Right renal cortex interstitium (tissue), 3 donors: ENCODE results near the gene OPA1. TPM values are rescaled to one million over a fixed set of nuclear protein-coding genes. Genes with fewer than 3 reads are reported as not detected.

Experiments used
- DNase-seq, 3 donors: peaks; one replicate each; pipeline ENCODE4 v3.0.0-alpha.2; 2013; ENCODE audit warnings: low read depth in 3 of 3, low spot score in 2 of 3
- polyA plus RNA-seq, 3 donors: library from polyadenylated mRNA; unstranded; fragments of 120-200 nt; gene quantifications; one replicate each; pipeline ENCODE4 v1.2.1, GENCODE V29; 2013; ENCODE audit not compliant: insufficient read length in 3 of 3

The OPA1 gene
- polyA plus RNA-seq, 3 donors: 70.0 to 85.1 (median 77.5) TPM

- DNase-seq: no peak
These were observed 47.9 kb downstream of the OPA1 start for GRCh38 chr3:193640728-193641439.

DNA sequence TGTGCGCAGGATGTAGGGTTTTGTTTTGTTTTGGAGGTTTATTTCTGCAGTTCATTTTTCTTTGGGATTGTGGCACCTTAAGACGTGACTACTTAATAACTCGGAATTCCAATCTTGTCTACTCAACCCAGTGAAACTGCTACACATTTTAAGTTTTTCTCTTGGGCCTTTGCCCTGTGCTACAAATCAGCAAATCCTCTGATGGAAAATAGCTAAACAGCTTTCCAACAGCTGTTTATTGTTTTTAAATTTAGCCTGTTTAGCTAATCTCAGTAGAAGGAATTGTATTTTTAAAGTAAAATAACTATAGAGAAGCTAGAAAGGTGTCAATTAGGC is 48.4 kb downstream of the OPA1 start:
- no peak for DNase-seq

- no peak for DNase-seq
These were observed 52.8 kb downstream of the OPA1 start for GRCh38 chr3:193645806-193646205.

- DNase-seq: no peak
These were observed 55.6 kb downstream of the OPA1 start for GRCh38 chr3:193648542-193649076.

DNA sequence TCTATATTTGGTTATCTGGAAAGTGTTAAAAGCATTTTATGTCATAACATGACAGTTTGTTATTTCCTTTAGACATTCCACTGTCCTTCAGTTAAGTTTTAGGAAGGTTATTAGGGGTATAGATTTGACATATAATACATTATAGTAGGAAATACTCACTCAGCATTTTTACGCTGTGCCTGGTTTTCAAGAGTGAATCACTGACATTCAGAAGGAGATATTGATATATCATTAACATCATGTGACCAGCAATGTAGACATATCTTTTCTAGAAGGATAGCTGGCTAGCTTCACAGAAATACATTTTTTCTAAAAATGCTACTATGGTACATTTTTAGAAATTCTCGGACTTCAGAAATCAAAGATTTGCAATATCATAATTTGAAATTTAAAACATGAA is 57.6 kb downstream of the OPA1 start:
- DNase-seq: no peak

DNA sequence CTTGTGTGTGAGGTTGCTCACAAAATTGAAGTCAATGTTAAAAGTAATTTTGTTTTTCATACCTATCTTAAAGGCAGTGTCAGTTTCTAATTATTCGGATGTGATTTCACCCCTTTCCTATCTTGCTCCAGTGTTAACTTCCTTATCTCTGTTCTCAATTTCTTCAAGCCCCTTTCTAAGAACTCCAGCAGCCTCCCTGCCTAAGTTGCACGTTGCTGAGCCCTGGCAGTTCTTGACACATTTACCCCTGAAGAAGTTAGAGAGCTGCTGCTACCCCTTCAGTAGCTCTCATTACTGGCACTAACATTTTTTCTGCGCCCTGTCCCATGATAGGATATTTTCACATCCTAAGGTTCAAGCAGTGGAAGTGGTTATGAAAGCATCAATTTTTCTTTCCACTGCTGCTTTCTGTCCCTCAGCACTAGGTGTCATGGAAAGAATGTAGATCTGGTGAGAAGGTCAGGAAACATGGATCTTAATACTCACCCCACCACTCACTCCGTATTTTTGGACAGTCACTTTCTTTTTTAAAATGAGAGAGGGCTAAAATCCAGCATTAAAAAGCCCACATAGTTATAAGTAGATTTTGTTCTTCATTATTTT is 62.9 kb downstream of the OPA1 start:
- no peak for DNase-seq

DNA sequence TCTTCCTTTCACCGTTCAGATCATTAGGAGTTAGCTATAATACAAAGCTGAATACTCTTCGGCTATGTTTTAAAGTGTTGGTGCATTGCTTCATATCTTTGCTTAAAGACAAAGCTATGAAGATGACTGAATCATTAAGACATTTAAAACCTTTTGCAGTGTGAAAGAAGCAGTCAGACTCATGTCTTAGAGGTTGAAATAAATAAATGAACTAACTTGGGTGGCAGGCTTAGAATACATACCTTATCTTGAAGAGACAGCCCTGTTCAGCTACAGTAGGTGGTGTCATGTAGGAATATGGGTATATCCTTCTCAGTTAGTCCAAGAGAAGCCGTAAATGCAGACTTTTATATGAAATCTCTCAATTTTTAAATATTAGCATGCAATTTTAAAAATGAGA is 63.4 kb downstream of the OPA1 start:
- DNase-seq: no peak

GRCh38 chr3:193656878-193657282 is 63.9 kb downstream of the OPA1 start:
- no peak for DNase-seq

- no peak for DNase-seq
These were observed 67.2 kb downstream of the OPA1 start for GRCh38 chr3:193660171-193660570.

DNA sequence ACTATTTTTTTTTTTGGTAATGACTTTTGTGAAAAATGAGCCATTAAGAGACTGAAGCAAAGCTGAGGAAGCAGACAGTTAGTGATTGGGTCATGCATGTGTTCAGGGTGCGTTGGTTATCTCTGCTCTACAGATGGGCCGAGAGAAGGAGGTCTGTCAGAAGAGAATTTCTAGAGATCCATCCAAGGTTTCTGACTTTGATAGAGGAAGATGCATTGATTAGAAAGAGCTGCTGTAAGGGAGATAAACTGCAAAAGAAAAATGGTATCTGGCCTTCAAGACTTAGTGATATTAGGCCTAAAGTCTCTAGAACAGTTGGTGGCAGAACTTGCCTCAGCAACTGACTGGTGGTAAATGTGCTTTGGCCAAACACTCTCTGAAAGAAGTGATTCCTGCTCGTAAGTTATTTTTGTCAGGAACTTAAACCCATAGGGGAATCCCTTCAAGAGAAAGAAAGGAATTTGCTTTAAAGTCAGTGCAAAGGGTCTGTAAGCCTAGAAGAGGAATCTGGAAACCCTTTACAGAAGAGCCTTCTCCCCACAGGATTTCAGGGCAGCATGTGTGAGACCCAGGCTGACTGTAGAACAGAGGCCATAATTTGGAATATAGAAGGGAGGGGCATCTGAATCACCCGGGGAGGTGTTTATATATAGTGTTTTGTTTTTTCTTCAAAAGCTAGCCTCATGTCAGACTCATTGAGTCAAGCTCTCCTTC is 67.8 kb downstream of the OPA1 start:
- DNase-seq: no peak

DNA sequence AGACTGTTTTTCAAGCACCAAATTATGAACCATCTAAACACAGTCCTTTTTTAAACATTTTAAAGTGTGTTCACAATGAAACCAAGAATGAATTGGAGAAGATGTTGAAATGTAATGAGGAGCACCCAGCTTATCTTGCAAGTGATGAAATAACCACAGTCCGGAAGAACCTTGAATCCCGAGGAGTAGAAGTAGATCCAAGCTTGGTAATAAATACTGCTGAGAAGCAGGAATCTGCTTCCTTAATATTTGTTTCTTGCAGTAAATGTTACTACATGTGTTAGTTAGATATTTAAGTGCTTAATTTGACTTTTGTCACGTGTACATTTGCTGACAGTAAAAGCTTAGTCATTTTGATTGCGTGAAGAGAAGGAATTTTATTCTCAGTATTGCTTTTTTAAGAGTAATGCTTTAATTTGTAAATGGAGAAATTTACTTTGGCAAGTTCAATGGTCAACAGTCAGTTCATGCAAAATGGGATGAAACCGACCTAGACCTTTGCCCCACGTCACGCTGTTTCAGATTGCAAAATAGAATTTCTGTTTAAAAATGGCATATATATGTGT is 69.8 kb downstream of the OPA1 start:
- no peak for DNase-seq

GRCh38 chr3:193665370-193665989 is 72.5 kb downstream of the OPA1 start:
- peak in 2 of 3 donors; percentile 13 to 27 for DNase-seq

DNA sequence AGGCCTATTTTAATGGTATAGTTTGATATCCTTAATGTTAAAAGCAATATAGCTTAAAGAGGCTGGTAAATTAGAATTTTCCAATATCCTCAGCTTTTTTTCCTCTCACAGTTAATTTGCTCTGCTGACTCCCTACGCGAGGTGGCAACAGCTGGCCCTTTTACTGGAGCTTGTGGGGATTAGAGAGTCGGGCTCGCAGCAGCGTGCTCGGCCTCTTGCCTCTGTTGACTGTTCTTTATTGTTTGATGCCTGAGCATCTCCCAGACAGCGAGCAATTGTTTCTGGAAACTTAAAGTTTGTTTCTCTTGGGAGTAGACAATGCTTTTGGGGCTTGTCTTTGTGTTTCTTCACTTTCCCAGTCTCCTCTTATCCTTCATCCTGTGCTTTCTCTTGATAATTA is 80.8 kb downstream of the OPA1 start:
- no peak for DNase-seq

- no peak for DNase-seq
These were observed 81.7 kb downstream of the OPA1 start for GRCh38 chr3:193674714-193675113.

DNA sequence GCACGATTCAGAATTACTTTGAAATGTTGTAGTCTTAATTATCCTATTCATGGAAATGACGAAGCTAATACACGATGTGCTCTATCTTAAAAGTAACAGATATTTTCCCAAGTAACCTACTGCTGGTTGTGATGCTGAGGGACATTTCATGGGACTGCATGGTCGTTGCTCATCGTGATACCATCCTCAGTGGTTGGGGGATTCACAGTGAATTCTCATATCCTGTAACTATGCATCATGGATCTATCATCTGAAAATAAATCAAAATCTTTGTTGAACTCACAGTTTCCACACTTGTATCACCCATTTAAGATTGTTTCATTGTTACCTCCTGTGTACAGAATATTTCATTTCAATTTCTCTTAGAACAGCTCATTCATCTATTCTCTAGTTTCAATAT is 84.7 kb downstream of the OPA1 start:
- DNase-seq: no peak

DNA sequence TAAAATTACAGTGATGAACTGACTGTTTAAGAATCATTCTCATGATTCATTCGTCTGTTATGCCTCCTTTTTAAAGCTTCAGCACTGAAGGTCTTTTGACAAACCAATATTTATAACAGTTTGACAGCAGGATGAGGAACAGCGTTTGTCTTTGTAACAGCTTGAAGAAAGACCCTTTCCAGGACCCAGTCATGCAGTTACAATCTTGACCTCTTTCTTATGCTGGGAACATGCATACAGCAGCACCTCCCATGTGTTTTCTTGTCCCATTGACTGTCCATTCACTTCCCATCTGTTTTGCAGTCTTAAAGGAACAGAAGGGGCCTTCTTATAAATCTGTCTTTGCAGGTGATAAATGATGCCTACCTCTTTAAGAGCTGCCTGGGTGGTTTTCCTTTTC is 87.2 kb downstream of the OPA1 start:
- no peak for DNase-seq

GRCh38 chr3:193681631-193682030 is 88.6 kb downstream of the OPA1 start:
- no peak for DNase-seq

DNA sequence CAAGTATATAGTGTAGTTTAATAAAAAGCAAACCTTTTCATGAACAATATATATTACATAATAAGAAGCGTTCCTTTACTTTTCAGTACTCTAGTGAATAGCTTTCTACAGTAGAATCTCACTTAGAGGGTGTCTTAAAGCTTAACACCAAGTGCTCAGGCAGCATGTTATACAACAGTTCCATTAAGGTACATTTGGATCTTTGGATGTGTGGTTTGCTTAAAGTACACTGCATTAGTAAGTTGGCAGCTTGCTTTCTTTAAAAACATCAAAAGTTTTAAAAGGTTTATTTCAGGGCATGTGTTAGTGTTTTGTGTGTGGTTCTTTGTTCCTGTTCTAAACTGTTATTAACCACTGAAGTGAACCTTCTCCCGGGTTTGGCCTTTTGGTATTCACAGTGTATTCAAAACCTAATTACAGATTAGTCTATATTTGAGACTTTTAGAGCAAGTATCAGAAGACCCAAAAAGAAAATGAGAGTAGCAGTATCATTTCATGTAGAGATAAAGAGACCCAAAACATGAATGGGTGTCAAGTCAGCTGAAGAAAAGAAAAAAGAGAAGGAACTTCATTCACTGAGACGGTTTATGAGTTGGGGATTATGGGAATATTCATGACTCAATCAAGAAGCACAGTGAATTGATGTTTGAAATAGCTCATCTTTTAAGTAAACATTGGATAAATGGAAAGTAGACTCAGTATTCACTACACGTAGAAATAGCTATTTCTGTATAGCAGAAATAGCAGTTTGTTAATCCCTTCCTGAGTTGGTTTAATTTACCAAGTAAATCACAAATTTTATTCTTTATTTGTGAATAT is 93.9 kb downstream of the OPA1 start:
- no peak for DNase-seq

DNA sequence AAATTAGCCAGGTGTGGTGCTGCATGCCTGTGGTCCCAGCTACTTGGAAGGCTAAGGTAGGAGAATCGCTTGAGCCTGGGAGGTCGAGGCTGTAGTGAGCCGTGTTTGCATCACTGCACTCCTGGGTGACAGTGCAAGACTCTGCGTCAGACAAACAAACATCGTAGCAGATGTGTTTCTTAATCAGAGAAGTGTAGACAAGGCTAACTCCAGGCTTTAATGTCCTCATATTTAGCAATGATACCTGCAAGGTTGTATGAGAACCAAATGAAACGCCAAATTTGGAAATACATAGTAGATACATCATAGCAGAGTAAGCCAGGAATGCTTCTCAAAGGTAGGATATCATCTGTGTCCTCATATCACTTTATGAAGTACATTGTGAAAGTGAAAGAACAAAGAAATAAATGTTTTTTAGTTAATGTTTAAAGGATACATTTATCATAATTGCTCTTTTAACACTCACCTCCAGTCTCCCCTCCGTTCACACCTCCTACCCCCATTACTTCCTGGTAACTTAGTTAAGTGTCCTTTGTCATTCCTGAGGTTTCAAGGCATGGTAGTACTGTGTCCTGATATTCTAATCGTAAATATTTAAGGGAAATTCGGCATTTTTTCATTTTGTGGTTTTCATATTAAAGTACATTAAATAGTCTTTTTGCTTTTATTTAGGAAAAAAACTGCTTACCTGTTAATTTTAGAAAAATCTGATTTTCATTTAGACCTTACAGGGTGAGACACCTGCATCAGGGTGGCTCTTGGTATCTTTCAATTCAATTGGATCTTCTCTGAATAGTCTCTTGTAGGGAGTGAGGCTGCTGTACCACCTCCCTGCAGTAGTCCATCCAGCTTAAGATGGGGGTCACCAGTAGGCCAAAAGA is 96.1 kb downstream of the OPA1 start:
- DNase-seq: no peak
